Effector memory CD8-positive, alpha-beta T cell (primary cell): ENCODE measurements around the gene SLC45A2.
"Not testable (repeated sequence)": the region's sequence is repeated elsewhere in the genome, so short reads cannot be mapped to it uniquely, and the experiment has no call there.

ENCODE experiments used
- ATAC-seq: fragments of 150-1000 bp; cut with Tn5 transposase; replicated peaks from 2 replicates; pipeline ENCODE4 v1.10.0; 2021; ENCODE audit warnings: mild to moderate bottlenecking, moderate library complexity
- DNase-seq, 3 experiments: peaks; one replicate each; pipeline ENCODE4 v3.0.0; 2021
- H3K27ac Mint-ChIP-seq, 2 donors: one replicate each; pipeline ENCODE4 v1.8.0; 2022; ENCODE audit warnings: mild to moderate bottlenecking in 2 of 2, mixed read lengths in 2 of 2, moderate library complexity in 2 of 2
- H3K27me3 Mint-ChIP-seq, 2 donors: one replicate each; pipeline ENCODE4 v1.8.0; 2022; ENCODE audit warnings: mixed read lengths in 2 of 2
- H3K36me3 Mint-ChIP-seq: one replicate; pipeline ENCODE4 v1.8.0; 2022; ENCODE audit warnings: mild to moderate bottlenecking, moderate library complexity, mixed read lengths; ENCODE audit not compliant: insufficient read depth
- H3K4me1 Mint-ChIP-seq, 2 donors: one replicate each; pipeline ENCODE4 v1.8.0; 2022; ENCODE audit warnings: low read depth in 2 of 2, mixed read lengths in 2 of 2
- H3K4me3 Mint-ChIP-seq, 2 donors: one replicate each; pipeline ENCODE4 v1.8.0; 2022; ENCODE audit warnings: mild to moderate bottlenecking in 2 of 2, mixed read lengths in 2 of 2, moderate library complexity in 2 of 2
- H3K9me3 Mint-ChIP-seq, 2 donors: one replicate each; pipeline ENCODE4 v1.8.0; 2022; ENCODE audit warnings: mixed read lengths in 2 of 2

SLC45A2 gene

GRCh38 chr5:33921002-33921401 is 63.5 kb downstream of the SLC45A2 start:
- DNase-seq (no peak), ATAC-seq (no peak)
- H3K36me3 Mint-ChIP-seq = no peaks in the 10 kb centered on the region
- no peak overlapping the region for H3K27ac Mint-ChIP-seq
- H3K9me3 Mint-ChIP-seq = peaks cover 0 to 4% of the 10 kb centered on the region in 2 donors
- H3K27me3 Mint-ChIP-seq = peaks cover 16 to 48% of the 10 kb centered on the region in 2 donors
- H3K4me3 Mint-ChIP-seq = no peak overlapping the region
- H3K4me1 Mint-ChIP-seq = no peaks in the 10 kb centered on the region

GRCh38 chr5:33914844-33915243 is 69.6 kb downstream of the SLC45A2 start:
- H3K9me3 Mint-ChIP-seq, DNase-seq, H3K4me3 Mint-ChIP-seq, ATAC-seq, H3K4me1 Mint-ChIP-seq, H3K36me3 Mint-ChIP-seq, H3K27ac Mint-ChIP-seq: not testable (repeated sequence)
- peaks cover 8 to 16% of the 10 kb centered on the region in 2 donors for H3K27me3 Mint-ChIP-seq

- not testable (repeated sequence) for H3K27ac Mint-ChIP-seq, ATAC-seq, H3K36me3 Mint-ChIP-seq, H3K4me3 Mint-ChIP-seq, DNase-seq, H3K4me1 Mint-ChIP-seq
- H3K9me3 Mint-ChIP-seq = peaks cover 10 to 21% of the 10 kb centered on the region in 2 donors
- H3K27me3 Mint-ChIP-seq = peaks cover 8 to 31% of the 10 kb centered on the region in 2 donors
These were observed 78.2 kb downstream of the SLC45A2 start for GRCh38 chr5:33906248-33906647.

DNA sequence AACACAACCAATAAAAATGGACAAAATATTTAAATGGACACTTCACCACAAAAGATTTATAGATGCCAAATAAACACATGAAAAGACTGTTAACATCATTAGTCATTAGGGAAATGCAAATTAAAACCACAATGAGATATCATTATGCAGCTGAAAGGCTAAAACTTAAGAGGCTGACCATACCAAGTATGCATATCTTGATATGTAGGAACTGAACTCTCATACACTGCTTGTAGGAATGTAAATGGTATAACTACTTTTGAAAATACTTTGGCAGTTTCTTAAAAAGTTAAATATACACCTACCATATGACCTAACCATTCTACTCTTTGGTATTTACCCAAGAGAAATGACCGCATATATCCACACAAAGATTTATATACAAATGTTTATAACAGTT is 79.1 kb downstream of the SLC45A2 start:
- H3K9me3 Mint-ChIP-seq = peaks cover 10 to 21% of the 10 kb centered on the region in 2 donors
- no peaks in the 10 kb centered on the region for H3K4me1 Mint-ChIP-seq
- no peak overlapping the region for H3K4me3 Mint-ChIP-seq
- DNase-seq (no peak), ATAC-seq (no peak)
- H3K27me3 Mint-ChIP-seq = peaks cover 3 to 33% of the 10 kb centered on the region in 2 donors
- H3K27ac Mint-ChIP-seq = no peak overlapping the region
- H3K36me3 Mint-ChIP-seq = no peaks in the 10 kb centered on the region

DNA sequence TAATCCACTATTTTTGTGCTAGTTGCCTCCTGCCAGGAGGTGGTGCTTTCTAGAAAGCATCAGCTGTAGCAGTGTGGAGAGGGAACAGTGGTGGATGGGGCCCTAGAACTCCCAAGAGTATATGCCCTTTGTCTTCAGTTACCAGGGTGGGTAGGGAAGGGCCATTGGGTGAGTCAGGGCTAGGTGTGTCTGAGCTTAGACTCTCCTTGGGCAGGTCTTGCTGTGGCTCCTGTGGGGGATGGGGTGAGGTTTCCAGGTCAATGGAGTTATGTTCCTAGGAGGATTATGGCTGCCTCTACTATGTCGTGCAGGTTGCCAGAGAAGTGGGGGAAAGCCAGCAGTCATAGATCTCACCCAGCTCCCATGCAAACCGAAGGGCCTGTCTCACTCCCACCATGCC is 81.4 kb downstream of the SLC45A2 start:
- Mint-ChIP-seq H3K9me3 (peaks cover 10 to 16% of the 10 kb centered on the region in 2 donors), H3K27me3 (peaks cover 0 to 21% of the 10 kb centered on the region in 2 donors), H3K27ac (no peak overlapping the region), H3K4me3 (no peak overlapping the region), H3K4me1 (no peaks in the 10 kb centered on the region), H3K36me3 (no peaks in the 10 kb centered on the region)
- DNase-seq (no peak), ATAC-seq (no peak)

DNA sequence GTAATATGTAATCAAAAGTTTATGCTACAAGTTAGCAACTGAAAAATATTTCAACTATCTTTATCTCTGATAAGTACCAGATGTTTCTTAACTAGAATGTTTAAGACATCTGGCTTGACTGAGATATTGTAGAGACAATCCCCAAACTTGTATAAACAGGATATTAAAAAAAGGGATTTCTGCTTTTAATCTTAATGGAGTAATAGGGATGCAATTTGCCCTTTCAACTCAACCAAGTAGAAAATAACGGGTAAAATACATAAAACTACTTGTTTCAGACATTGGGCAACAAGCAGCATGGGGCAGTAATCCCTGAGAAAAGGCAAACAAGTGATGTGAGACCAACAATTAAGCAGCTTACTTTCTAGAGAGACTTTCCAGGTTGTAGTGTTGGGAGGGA is 83.3 kb downstream of the SLC45A2 start:
- H3K27ac Mint-ChIP-seq = no peak overlapping the region
- DNase-seq = no peak

More for the DNA sequence above, 83.3 kb downstream of the SLC45A2 start:
- Mint-ChIP-seq H3K27me3 (peaks cover 13 to 36% of the 10 kb centered on the region in 2 donors), H3K4me1 (no peaks in the 10 kb centered on the region), H3K4me3 (no peak overlapping the region), H3K36me3 (no peaks in the 10 kb centered on the region), H3K9me3 (peaks cover 6 to 8% of the 10 kb centered on the region in 2 donors)
- ATAC-seq = no peak
